ENCODE measurements around the gene IRAK3. TPM values are rescaled to one million over a fixed set of nuclear protein-coding genes. Genes with fewer than 3 reads are reported as not detected.
A peak's percentile ranks its signal among the peaks of the same experiment; 100 is the strongest.

IRAK3 gene
- total RNA-seq, 1 experiment from 2014 or later: 0.44 TPM

- no peak overlapping the region for H3K27ac Mint-ChIP-seq
- no peak overlapping the region for H2AK5ac ChIP-seq (ENCODE audit: insufficient read length, low read length)
- H4K91ac ChIP-seq (ENCODE audit: insufficient read length, low read depth, low read length): no peak overlapping the region
- peak overlapping the region; percentile 54 to 75; a peak in 1 of 5 replicates for H3K4me3 Mint-ChIP-seq
- peaks cover 15% of the 10 kb centered on the region; the same call in 1 of the 2 replicates for H3K27me3 ChIP-seq (ENCODE audit: insufficient read depth, low read length)
- H3K9ac ChIP-seq (ENCODE audit: extremely low read depth, insufficient read length, low read length): no peak overlapping the region
- no peaks in the 10 kb centered on the region for H3K79me2 ChIP-seq (ENCODE audit: insufficient read depth, low read length)
- H3K79me1 ChIP-seq (ENCODE audit: insufficient read depth, low read depth, low read length, poor library complexity, severe bottlenecking): no peaks in the 10 kb centered on the region
- no peak overlapping the region for H2BK12ac ChIP-seq (ENCODE audit: insufficient read length, low read depth, low read length)
- H3K23me2 ChIP-seq (ENCODE audit: insufficient read length, low read depth, low read length, poor library complexity, severe bottlenecking): peaks cover 8% of the 10 kb centered on the region
- H2AFZ ChIP-seq (ENCODE audit: low read length): no peak overlapping the region
- WGBS (ENCODE audit: extremely low coverage, insufficient read length, low lambda C conversion rate): no CpG with 5 or more reads among the region's 6 CpGs
- no peak overlapping the region for H2BK15ac ChIP-seq (ENCODE audit: low read depth, low read length)
- no peak for DNase-seq
- H3K4ac ChIP-seq (ENCODE audit: low read depth, low read length): no peak overlapping the region
- no peak overlapping the region for H3T11ph ChIP-seq (ENCODE audit: low read length)
- no peak overlapping the region for H4K5ac ChIP-seq (ENCODE audit: insufficient read length, low read depth, low read length)
- H3K4me2 ChIP-seq (ENCODE audit: insufficient read depth, insufficient read length, low read length): peak overlapping the region; percentile 85
- H3K9me3 Mint-ChIP-seq: no peaks in the 10 kb centered on the region; a peak in 1 of 5 replicates
- no peaks in the 10 kb centered on the region for H3K4me1 Mint-ChIP-seq
- no peak overlapping the region for H4K8ac ChIP-seq (replicated peaks; ENCODE audit: insufficient read length, low read depth, low read length)
- H4K20me1 ChIP-seq (ENCODE audit: control insufficient read depth, insufficient read depth, insufficient read length): no peaks in the 10 kb centered on the region
- H3K14ac ChIP-seq (ENCODE audit: insufficient read depth, low read length): no peak overlapping the region
- no peak for TF ChIP-seq CTCF (conservative IDR thresholded peaks at IDR 0.05)
- no peak overlapping the region for H2BK20ac ChIP-seq (ENCODE audit: low read depth, low read length, poor library complexity, severe bottlenecking)
- H3K27ac ChIP-seq (ENCODE audit: insufficient read length, low read depth, low read length): no peak overlapping the region
- H3K4me1 ChIP-seq (ENCODE audit: insufficient read depth, low read length): no peaks in the 10 kb centered on the region
- no peaks in the 10 kb centered on the region for H3K9me3 ChIP-seq (ENCODE audit: control insufficient read depth, low read depth, low read length)
- no peak overlapping the region for H3K23ac ChIP-seq (ENCODE audit: insufficient read length, low read depth, low read length)
- H2BK5ac ChIP-seq (ENCODE audit: insufficient read length, low read length): no peak overlapping the region
- H2BK120ac ChIP-seq (ENCODE audit: low read depth, low read length, poor library complexity, severe bottlenecking): no peak overlapping the region
- H3K56ac ChIP-seq (ENCODE audit: insufficient read length, low read depth, low read length): no peak overlapping the region
- no peak overlapping the region for H3K18ac ChIP-seq (ENCODE audit: insufficient read length, low read depth, low read length)
- H3K36me3 Mint-ChIP-seq (ENCODE audit: insufficient read depth in 1 of 3, low read depth in 3 of 3): no peaks in the 10 kb centered on the region; a peak in 1 of 7 replicates
- H3K27me3 Mint-ChIP-seq (ENCODE audit: low read depth): peaks cover 63% of the 10 kb centered on the region
Measured at GRCh38 chr12:66189889-66190288, 875 bp downstream of the IRAK3 start.
